D721Med (cell line): ENCODE measurements around the gene DIAPH2.
"Not testable (repeated sequence)": the region's sequence is repeated elsewhere in the genome, so short reads cannot be mapped to it uniquely, and the experiment has no call there.

Source experiments
- DNase-seq: peaks from one replicate; pipeline ENCODE4 v3.0.0; 2011; ENCODE audit warnings: low spot score; ENCODE audit not compliant: insufficient read length
- FAIRE-seq: peaks from 2 replicates; lab custom pipeline; 2011; peaks lifted over from hg19 to GRCh38; lab: Jason Lieb, UNC
- TF ChIP-seq, protein P1 (sequence below): IDR thresholded peaks from 2 replicates; pipeline ENCODE4 v1.5.1; 2012; ENCODE audit warnings: mild to moderate bottlenecking, control low read depth; ENCODE audit not compliant: insufficient read depth; ENCODE audit errors: missing control alignments

DIAPH2 gene

DNA sequence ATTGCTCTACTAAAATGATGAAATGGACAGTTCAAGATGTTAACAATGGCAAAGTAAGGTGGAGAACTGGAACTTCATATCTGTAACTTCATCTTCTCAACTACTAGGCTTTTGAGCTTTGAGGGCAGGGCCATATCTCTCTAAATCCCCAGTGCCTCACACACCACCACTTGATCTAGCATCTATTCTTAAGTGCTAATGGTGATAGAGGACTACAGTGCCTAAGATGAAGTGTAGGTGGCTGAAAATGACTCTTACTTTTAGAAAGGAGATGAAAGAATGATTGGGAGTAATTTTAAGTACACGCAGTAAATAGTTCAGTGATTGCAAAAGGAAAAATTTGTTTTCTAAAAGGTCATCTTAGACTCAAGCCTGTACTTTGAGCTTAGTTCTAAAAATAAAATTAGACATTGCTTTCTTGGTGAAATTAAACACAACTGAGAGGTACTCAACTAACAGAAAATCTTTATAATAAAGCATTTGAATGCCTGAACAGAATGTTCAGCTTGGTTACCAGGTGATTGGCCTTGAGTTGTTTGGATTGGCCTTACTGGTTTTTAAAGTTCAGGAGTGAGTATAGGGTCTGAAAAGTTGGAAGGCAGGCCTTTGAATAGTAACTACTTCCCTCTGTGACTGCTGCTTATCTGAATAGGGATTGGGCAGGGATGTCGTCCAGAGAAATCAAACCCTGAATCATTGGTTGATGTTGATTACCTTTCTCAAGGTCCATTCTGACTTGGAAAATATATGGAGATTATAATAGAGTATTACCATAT, 45.4 kb downstream of the DIAPH2 start:
- FAIRE-seq (no peak), DNase-seq (no peak)
- TF ChIP-seq, protein P1, sequence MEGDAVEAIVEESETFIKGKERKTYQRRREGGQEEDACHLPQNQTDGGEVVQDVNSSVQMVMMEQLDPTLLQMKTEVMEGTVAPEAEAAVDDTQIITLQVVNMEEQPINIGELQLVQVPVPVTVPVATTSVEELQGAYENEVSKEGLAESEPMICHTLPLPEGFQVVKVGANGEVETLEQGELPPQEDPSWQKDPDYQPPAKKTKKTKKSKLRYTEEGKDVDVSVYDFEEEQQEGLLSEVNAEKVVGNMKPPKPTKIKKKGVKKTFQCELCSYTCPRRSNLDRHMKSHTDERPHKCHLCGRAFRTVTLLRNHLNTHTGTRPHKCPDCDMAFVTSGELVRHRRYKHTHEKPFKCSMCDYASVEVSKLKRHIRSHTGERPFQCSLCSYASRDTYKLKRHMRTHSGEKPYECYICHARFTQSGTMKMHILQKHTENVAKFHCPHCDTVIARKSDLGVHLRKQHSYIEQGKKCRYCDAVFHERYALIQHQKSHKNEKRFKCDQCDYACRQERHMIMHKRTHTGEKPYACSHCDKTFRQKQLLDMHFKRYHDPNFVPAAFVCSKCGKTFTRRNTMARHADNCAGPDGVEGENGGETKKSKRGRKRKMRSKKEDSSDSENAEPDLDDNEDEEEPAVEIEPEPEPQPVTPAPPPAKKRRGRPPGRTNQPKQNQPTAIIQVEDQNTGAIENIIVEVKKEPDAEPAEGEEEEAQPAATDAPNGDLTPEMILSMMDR, result no peak

DNA sequence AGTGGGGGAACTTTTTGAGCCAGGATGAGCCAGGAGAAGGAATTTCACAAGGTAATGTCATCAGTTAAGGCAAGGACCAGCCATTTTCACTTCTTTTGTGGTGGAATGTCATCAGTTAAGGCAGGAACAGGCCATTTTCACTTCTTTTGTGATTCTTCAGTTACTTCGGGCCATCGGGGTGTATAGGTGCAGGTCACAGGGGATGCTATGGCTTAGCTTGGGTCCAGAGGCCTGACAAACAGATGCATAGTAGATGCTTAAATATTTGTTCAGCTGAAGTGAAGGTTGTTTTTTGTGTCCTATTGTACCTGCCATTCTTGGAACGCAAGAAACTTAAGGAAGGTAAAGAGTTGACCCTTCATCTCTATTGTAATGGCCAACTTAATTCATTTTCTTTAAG, 46.4 kb downstream of the DIAPH2 start:
- FAIRE-seq, DNase-seq: not testable (repeated sequence)

DNA sequence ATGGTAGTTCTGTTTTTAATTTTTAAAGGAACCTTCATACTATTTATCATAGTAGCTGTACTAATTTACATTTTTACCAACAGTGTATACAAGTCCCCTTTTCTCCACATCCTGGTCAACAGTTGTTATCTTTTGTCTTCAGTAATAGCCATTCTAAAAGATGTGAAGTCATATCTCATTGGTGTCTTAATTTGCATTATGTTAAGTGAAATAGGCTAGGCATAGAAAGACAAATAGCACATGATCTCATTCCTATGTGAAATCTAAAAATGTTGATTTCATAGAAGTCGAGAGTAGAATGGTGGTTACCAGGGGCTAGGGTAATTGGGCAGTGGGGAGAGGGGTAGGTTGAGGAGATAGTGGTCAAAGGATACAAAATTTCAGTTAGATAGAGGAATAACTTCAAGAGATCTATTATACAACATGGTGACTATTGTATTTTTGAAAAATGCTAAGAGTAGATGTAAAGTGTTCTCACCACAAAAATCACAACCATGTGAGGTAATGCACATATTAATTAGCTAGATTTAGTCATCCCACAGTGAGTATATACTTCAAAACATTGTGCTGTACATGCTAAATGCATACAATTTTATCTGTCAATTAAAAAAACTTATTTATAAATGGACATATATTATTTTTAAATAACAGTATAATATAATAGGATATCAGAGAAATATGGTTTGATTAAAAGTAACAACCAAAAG, 58.9 kb downstream of the DIAPH2 start:
- FAIRE-seq, result no peak
- TF ChIP-seq, protein P1, result no peak
- no peak for DNase-seq

DNA sequence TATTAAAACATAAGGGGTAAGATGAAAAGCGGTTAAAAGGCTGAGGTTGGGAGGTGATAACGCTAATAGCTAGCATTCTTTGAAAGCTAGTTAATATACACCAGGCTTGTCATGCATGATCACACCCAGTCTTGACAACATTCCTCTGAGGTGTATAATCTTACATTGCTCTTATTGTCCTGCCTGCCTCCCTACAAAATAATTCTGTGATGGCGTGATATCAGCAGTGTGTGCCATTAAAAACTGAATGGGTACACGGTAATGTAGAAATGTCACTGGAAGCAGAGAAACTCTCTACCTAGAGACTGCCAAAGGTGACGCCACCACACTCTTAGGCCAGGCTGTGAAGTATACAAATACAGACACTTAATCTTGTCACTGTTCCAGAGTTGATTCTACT, 68.1 kb downstream of the DIAPH2 start:
- DNase-seq (no peak), FAIRE-seq (no peak)
- TF ChIP-seq, protein P1, result no peak

DNA sequence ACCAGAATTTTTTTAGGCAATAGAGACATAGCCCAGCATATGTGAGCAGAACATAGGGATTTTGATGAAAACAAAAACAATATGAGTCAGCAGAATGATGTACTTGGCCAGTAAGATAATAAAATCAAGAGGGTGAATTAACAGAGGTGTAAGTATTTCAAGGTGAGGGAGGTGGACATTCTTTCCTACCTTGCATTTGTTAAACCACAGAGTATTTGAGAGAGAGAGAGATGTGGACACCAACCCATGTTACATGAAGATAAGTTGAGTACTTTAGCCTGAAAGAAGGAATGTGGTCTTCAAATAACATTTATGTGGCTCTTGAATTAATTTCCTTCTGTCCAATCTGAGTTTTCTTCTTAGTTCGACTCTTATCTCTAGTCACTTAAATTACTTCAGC, 68.6 kb downstream of the DIAPH2 start:
- TF ChIP-seq, protein P1, result no peak
- DNase-seq (no peak), FAIRE-seq (no peak)

DNA sequence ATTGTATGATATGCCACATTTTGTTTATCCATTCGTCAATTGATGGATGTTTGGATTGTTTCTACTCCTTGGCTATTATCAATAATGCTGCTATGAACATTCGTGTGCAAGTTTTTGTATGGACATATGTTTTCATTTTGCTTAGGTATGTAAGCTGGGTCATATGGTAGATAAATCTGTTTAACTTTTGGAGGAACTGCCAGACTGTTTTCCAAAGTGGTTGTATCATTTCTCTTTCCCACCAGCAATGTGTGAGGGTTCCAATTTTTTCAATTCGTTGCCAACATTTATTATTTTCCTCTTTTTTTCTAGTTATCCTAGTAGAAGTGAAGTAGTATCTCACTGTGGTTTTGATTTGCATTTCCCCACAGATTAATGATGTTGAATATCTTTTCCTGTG, 71.8 kb downstream of the DIAPH2 start:
- TF ChIP-seq, protein P1, result no peak
- no peak for DNase-seq
- no peak for FAIRE-seq

DNA sequence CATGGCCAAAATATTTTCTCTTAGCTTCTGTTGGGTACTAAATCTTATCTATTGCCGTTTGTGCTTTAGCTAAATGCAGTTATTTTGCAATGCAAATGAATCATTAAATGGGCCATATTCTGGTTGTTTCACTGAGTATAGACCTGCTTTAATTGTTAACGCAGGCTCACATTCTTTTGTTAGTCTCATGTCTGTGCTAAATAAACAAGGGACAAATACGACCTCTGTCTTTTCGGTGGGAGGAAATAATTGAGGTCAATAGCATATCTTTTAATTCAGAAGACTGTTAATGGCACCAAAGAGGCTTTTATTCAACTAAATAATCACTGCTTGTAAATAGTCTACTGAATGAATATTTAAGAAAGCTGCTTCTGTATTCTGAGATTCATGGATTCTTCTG, 76.9 kb downstream of the DIAPH2 start:
- FAIRE-seq (no peak), DNase-seq (no peak)
- TF ChIP-seq, protein P1, result no peak
